HCT116 (cell line): ENCODE measurements around the gene ZNF213. TPM values are rescaled to one million over a fixed set of nuclear protein-coding genes. Genes with fewer than 3 reads are reported as not detected.

Experiments used
- ATAC-seq: fragments of 200-7000 bp; cut with Tn5 transposase; 2 replicates; pipeline ENCODE4 v1.9.1; 2020; ENCODE audit warnings: mild to moderate bottlenecking, moderate library complexity
- BruUV-seq: library from RNA; stranded (reverse); fragments of 400-500 nt; replicated peaks from 2 replicates; lab custom pipeline; 2021; lab: Mats Ljungman, UMichigan
- CTCF ChIA-PET: fragments of 300-600 bp; sonication (Branson Sonifier 250); formaldehyde crosslinking; loops from one replicate; lab custom pipeline; 2021; ENCODE audit warnings: antibody characterized with exemption; lab: Charles Lee
- POLR2A ChIA-PET: fragments of 300-600, 350-600 bp; sonication (Branson Sonifier 250); formaldehyde crosslinking; loops from one replicate; lab custom pipeline; 2021; ENCODE audit warnings: antibody characterized with exemption; lab: Charles Lee
- RAD21 ChIA-PET, 2 experiments: fragments of 300-600 bp; sonication (Branson Sonifier 250); formaldehyde crosslinking; loops; one replicate each; lab custom pipeline; 2023; ENCODE audit warnings: low total read pairs in 2 of 2; ENCODE audit not compliant: uncharacterized antibody in 2 of 2, unreplicated experiment in 2 of 2, low non-redundant PET in 1 of 2; lab: Charles Lee
- DNase-seq: peaks from one replicate; pipeline ENCODE4 v3.0.0-alpha.2; 2010; ENCODE audit warnings: low read depth, low spot score
- H2AFZ ChIP-seq: fragments of 200-600 bp; shearing (Covaris generic), sonication (generic); 2 replicates; pipeline ENCODE4 v1.6.1; 2017; ENCODE audit warnings: low read depth, mixed run types, mixed read lengths, antibody characterized with exemption, low read length; ENCODE audit not compliant: poor library complexity, severe bottlenecking
- H3K27ac ChIP-seq: 2 replicates; pipeline ENCODE4 v1.5.1; 2012; ENCODE audit warnings: low read depth, low read length
- H3K27me3 ChIP-seq: fragments of 200-600 bp; sonication (generic); 2 replicates; pipeline ENCODE4 v1.6.1; 2016; ENCODE audit warnings: mixed run types, low read length, mixed read lengths; ENCODE audit not compliant: insufficient read depth
- H3K36me3 ChIP-seq, 2 experiments: fragments of 200-500 bp in 1 of 2; fragments of 200-600 bp in 1 of 2; sonication (Bioruptor generic) in 1 of 2; sonication (generic) in 1 of 2; 2 replicates each; pipeline versions ENCODE4 v1.5.1 to v1.6.1; 2014 to 2016; ENCODE audit warnings: low read length in 2 of 2, inconsistent platforms in 1 of 2, mixed read lengths in 1 of 2, mixed run types in 1 of 2; ENCODE audit not compliant: insufficient read depth in 2 of 2, control insufficient read depth in 1 of 2
- H3K4me1 ChIP-seq, 2 experiments: fragments of 200-600 bp in 1 of 2; sonication (generic) in 1 of 2; 2 replicates each; pipeline versions ENCODE4 v1.5.1 to v1.6.1; 2012 to 2017; ENCODE audit warnings: low read length in 2 of 2, inconsistent platforms in 1 of 2, mild to moderate bottlenecking in 1 of 2, mixed read lengths in 1 of 2, mixed run types in 1 of 2, moderate library complexity in 1 of 2; ENCODE audit not compliant: insufficient read depth in 2 of 2, control insufficient read depth in 1 of 2
- H3K4me2 ChIP-seq: fragments of 200-600 bp; sonication (generic); 2 replicates; pipeline ENCODE4 v1.6.1; 2017; ENCODE audit warnings: mixed run types, low read length, mixed read lengths
- H3K4me3 ChIP-seq, 2 experiments: fragments of 200-600 bp in 1 of 2; sonication (generic) in 1 of 2; replicated peaks in 1 of 2; 2 replicates each; pipeline ENCODE4 v1.5.1; 2011 to 2016; ENCODE audit warnings: low read length in 2 of 2, control low read depth in 1 of 2, low read depth in 1 of 2, mild to moderate bottlenecking in 1 of 2, mixed read lengths in 1 of 2, mixed run types in 1 of 2
- H3K79me2 ChIP-seq: fragments of 200-600 bp; sonication (generic); 2 replicates; pipeline ENCODE4 v1.6.1; 2017; ENCODE audit warnings: mild to moderate bottlenecking, mixed run types, low read length, moderate library complexity, mixed read lengths; ENCODE audit not compliant: insufficient read depth
- H3K9ac ChIP-seq: fragments of 200-600 bp; sonication (generic); 2 replicates; pipeline ENCODE4 v1.6.1; 2016; ENCODE audit warnings: low read length, mixed read lengths
- H3K9me2 ChIP-seq: fragments of 200-600 bp; sonication (generic), shearing (Covaris generic); 2 replicates; pipeline ENCODE4 v1.6.1; 2017; ENCODE audit warnings: mixed run types, mild to moderate bottlenecking, moderate library complexity; ENCODE audit not compliant: insufficient read depth
- H3K9me3 ChIP-seq, 2 experiments: fragments of 200-500 bp in 1 of 2; fragments of 200-600 bp in 1 of 2; sonication (Bioruptor generic) in 1 of 2; sonication (generic) in 1 of 2; 2 replicates each; pipeline ENCODE4 v1.6.1; 2014 to 2017; ENCODE audit warnings: low read length in 2 of 2, mixed read lengths in 2 of 2, inconsistent platforms in 1 of 2, low read depth in 1 of 2, mild to moderate bottlenecking in 1 of 2, mixed run types in 1 of 2, moderate library complexity in 1 of 2; ENCODE audit not compliant: control insufficient read depth in 1 of 2, insufficient read depth in 1 of 2
- H4K20me1 ChIP-seq: fragments of 200-600 bp; sonication (generic), shearing (Covaris generic); 2 replicates; pipeline ENCODE4 v1.6.1; 2017; ENCODE audit warnings: mixed run types, mild to moderate bottlenecking, moderate library complexity; ENCODE audit not compliant: insufficient read depth
- CBX3 ChIP-seq: IDR thresholded peaks from 2 replicates; pipeline ENCODE4 v1.6.1; 2012; ENCODE audit warnings: low read depth
- CEBPB ChIP-seq: IDR thresholded peaks from 2 replicates; pipeline ENCODE4 v1.6.1; 2012; ENCODE audit warnings: low read depth
- ELF1 ChIP-seq: IDR thresholded peaks from 2 replicates; pipeline ENCODE4 v1.6.1; 2012; ENCODE audit warnings: low read depth, borderline replicate concordance
- EZH2 ChIP-seq: fragments of 200-600 bp; sonication (generic); IDR thresholded peaks from 2 replicates; pipeline ENCODE4 v1.6.1; 2017; ENCODE audit warnings: antibody characterized with exemption, mixed run types
- EZH2phosphoT487 ChIP-seq: fragments of 200-600 bp; IDR thresholded peaks from 2 replicates; pipeline ENCODE4 v1.6.1; 2018; ENCODE audit warnings: antibody characterized with exemption, borderline replicate concordance
- POLR2AphosphoS5 ChIP-seq: IDR thresholded peaks from 2 replicates; pipeline ENCODE4 v1.6.1; 2011; ENCODE audit warnings: mild to moderate bottlenecking, low read depth, low read length, moderate library complexity
- RAD21 ChIP-seq: IDR thresholded peaks from 2 replicates; pipeline ENCODE4 v1.6.1; 2012; ENCODE audit warnings: low read depth, mild to moderate bottlenecking
- SP1 ChIP-seq: IDR thresholded peaks from 2 replicates; pipeline ENCODE4 v1.6.1; 2012; ENCODE audit warnings: low read depth
- SRF ChIP-seq: IDR thresholded peaks from 2 replicates; pipeline ENCODE4 v1.6.1; 2012; ENCODE audit warnings: low read depth
- YY1 ChIP-seq: IDR thresholded peaks from 2 replicates; pipeline ENCODE4 v1.6.1; 2011; ENCODE audit warnings: low read length, low read depth, moderate library complexity, mild to moderate bottlenecking; ENCODE audit not compliant: insufficient replicate concordance; ENCODE audit errors: extremely low read depth
- ZNF274 ChIP-seq: fragments of 200-500 bp; sonication (Bioruptor generic); IDR thresholded peaks from 2 replicates; pipeline ENCODE4 v1.6.1; 2014; ENCODE audit warnings: mild to moderate bottlenecking, low read depth, low read length, inconsistent platforms
- intact Hi-C: fragments of 100-400 bp; cut with micrococcal nuclease; formaldehyde crosslinking; loops from 2 replicates; pipeline ENCODE4 v1.10.0; 2022
- total RNA-seq: library from RNA; stranded (reverse); gene quantifications from one replicate; pipeline ENCODE4 v1.2.1, GENCODE V29; 2021; ENCODE audit not compliant: unreplicated experiment
- TF ChIP-seq, protein P1 (sequence below): IDR thresholded peaks from 2 replicates; pipeline ENCODE4 v1.6.1; 2012; ENCODE audit warnings: low read depth
- TF ChIP-seq, protein P2 (sequence below): IDR thresholded peaks from 2 replicates; pipeline ENCODE4 v1.6.1; 2012

ZNF213 gene
- total RNA-seq, 1 experiment from 2014 or later = 11.0 TPM

DNA sequence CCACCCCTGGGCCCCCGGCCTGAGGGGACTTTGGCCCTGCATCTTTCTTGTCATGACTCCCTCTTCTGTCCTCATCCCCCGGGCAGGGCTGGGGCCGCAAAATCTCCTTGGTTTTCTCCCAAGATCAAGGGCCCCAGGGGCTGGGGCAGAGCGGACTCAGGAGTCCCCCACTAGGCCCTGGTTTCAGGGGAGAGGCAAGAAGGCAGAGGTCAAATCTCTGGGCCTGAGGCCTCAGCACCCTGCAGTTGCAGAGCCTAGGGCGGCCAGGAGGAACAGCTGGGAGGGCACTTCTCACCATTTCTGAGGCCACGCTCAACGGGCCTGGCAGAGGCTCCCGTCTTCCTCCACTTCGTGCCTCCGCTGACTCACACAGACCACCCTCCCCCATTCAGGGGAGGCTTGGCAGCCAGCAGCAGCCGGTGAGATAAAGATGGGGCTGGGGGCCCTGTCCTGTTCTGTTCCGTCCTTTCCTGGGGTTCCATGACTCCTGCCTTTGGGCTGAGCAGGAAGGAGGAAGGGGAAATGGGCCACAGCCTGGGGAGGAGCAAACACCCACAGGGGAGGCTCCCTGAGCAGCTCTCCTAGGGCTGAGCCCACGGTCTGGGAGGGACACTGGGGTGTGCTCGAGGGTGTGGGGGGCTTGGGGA lies 48.1 kb upstream of the ZNF213 start:
- Histone ChIP-seq H3K36me3 (no peaks in the 10 kb centered on the region), H3K79me2 (no peaks in the 10 kb centered on the region), H3K9ac (no peak overlapping the region), H3K4me2 (no peak overlapping the region), H3K9me2 (no peaks in the 10 kb centered on the region), H3K4me3 (no peak overlapping the region), H4K20me1 (no peaks in the 10 kb centered on the region), H3K27me3 (no peaks in the 10 kb centered on the region), H3K4me1 (no peaks in the 10 kb centered on the region), H2AFZ (no peak overlapping the region), H3K9me3 (no peaks in the 10 kb centered on the region), H3K27ac (no peak overlapping the region)
- no peak for DNase-seq
- no TSS peak for BruUV-seq
- intact Hi-C loops = no loop called here
- ChIA-PET RAD21 (no interaction called here), POLR2A (no interaction called here), CTCF (interaction anchor here (1.3 kb wide), 1 partner anchor 11 kb away, joined by 3 read pairs; no protein-coding TSS in a partner anchor)
- TF ChIP-seq ELF1 = no peak
- peak; percentile 45 for ATAC-seq

DNA sequence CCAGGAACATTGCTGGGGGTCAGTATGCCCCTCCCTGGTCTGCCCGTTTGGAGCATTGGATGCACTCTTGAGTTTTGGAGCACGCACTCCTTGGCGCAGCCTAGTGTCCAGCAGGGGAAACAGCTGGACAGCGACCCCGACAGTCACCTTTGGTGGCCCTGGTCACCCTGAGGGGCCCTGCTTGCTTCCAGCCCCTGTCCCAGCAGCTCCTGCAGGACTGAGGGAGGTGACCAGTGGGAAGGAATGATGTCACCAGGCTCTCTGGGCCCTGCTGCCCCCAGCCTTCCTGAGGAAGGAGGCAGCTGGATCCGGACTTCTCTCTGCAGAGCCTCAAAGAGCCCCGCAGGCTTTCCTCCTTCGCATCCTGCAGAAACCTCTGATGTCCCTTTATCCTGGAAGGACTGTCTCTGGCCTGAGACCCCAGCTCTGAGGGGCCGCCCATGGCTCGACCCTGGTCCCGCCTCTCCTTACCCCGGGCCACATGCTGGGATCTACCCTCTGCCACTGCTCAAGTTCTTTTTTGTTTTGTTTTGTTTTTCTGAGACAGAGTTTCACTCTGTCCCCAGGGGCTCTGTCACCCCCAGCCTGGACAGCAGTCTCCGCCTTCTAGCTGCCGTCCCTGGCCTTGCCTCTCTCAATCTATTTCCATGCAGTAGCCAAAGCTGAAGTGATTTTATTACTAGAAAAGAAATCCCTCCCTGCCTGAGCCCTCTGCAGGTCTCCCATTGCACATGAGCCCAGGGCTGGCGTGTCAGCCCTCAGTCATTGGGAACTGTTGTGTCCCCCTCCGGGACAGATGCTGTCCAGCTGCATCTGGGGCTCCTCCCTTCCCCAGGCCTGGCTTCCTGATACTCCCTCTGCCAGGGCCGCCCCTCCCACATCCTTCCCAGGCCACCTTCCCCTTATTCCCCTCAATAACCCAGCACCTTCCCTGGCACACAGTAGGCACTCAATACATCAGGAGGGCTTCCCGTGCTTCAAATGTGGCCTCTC lies 47.3 kb upstream of the ZNF213 start:
- ChIA-PET POLR2A (no interaction called here), RAD21 (no interaction called here), CTCF (interaction anchor here (0.5 to 1.3 kb wide), 3 partner anchors 10 to 59 kb away, joined by 3 read pairs; no protein-coding TSS in a partner anchor)
- no peaks in the 10 kb centered on the region for H3K9me3 ChIP-seq
- H3K36me3 ChIP-seq = no peaks in the 10 kb centered on the region
- peak; percentile 68 for ATAC-seq
- no peaks in the 10 kb centered on the region for H3K9me2 ChIP-seq
- no peak overlapping the region for H3K4me2 ChIP-seq
- intact Hi-C loops = no loop called here
- no peaks in the 10 kb centered on the region for H3K27me3 ChIP-seq
- no peaks in the 10 kb centered on the region for H3K79me2 ChIP-seq
- H3K4me1 ChIP-seq = no peaks in the 10 kb centered on the region
- no peak overlapping the region for H3K9ac ChIP-seq
- BruUV-seq = no TSS peak
- H2AFZ ChIP-seq = no peak overlapping the region
- H4K20me1 ChIP-seq = no peaks in the 10 kb centered on the region
- no peak overlapping the region for H3K4me3 ChIP-seq
- H3K27ac ChIP-seq = no peak overlapping the region
- no peak for DNase-seq
- no peak for TF ChIP-seq CBX3
- no peak for TF ChIP-seq ZNF274
- peak; percentile 34; the same call in 1 of the 2 replicates for TF ChIP-seq RAD21
- TF ChIP-seq, protein P1, sequence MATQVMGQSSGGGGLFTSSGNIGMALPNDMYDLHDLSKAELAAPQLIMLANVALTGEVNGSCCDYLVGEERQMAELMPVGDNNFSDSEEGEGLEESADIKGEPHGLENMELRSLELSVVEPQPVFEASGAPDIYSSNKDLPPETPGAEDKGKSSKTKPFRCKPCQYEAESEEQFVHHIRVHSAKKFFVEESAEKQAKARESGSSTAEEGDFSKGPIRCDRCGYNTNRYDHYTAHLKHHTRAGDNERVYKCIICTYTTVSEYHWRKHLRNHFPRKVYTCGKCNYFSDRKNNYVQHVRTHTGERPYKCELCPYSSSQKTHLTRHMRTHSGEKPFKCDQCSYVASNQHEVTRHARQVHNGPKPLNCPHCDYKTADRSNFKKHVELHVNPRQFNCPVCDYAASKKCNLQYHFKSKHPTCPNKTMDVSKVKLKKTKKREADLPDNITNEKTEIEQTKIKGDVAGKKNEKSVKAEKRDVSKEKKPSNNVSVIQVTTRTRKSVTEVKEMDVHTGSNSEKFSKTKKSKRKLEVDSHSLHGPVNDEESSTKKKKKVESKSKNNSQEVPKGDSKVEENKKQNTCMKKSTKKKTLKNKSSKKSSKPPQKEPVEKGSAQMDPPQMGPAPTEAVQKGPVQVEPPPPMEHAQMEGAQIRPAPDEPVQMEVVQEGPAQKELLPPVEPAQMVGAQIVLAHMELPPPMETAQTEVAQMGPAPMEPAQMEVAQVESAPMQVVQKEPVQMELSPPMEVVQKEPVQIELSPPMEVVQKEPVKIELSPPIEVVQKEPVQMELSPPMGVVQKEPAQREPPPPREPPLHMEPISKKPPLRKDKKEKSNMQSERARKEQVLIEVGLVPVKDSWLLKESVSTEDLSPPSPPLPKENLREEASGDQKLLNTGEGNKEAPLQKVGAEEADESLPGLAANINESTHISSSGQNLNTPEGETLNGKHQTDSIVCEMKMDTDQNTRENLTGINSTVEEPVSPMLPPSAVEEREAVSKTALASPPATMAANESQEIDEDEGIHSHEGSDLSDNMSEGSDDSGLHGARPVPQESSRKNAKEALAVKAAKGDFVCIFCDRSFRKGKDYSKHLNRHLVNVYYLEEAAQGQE = no peak; the same call in 1 of the 2 replicates
- TF ChIP-seq CEBPB = no peak
- no peak for TF ChIP-seq POLR2AphosphoS5
- TF ChIP-seq SP1 = no peak
- TF ChIP-seq, protein P2, sequence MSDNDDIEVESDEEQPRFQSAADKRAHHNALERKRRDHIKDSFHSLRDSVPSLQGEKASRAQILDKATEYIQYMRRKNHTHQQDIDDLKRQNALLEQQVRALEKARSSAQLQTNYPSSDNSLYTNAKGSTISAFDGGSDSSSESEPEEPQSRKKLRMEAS = no peak
- no peak for TF ChIP-seq EZH2
- no peak for TF ChIP-seq YY1
- TF ChIP-seq SRF = no peak
- TF ChIP-seq EZH2phosphoT487 = no peak
